Spleen (tissue), 13 donors: ENCODE results near the gene SLC12A6. TPM values are rescaled to one million over a fixed set of nuclear protein-coding genes. Genes with fewer than 3 reads are reported as not detected.
A peak's percentile ranks its signal among the peaks of the same experiment; 100 is the strongest.
"Not testable (repeated sequence)": the region's sequence is repeated elsewhere in the genome, so short reads cannot be mapped to it uniquely, and the experiment has no call there.

Experiments
- DNase-seq: peaks from one replicate; pipeline ENCODE4 v3.0.0-alpha.2; 2020
- H3K27ac ChIP-seq, 8 donors: fragments of 200-600 bp; sonication (generic) in 7 of 8; 1 replicate in 4 of 8; 2 replicates in 4 of 8; pipeline versions ENCODE4 v1.5.0 to v1.8.0; 2016 to 2021; ENCODE audit warnings: inconsistent platforms in 4 of 8, mild to moderate bottlenecking in 4 of 8, moderate library complexity in 1 of 8
- H3K27me3 ChIP-seq, 7 donors: fragments of 200-600 bp; sonication (generic) in 6 of 7; replicated peaks in 1 of 7; 1 replicate in 4 of 7; 2 replicates in 3 of 7; pipeline versions ENCODE4 v1.5.0 to v1.8.0; 2016 to 2021; ENCODE audit warnings: inconsistent platforms in 3 of 7, mild to moderate bottlenecking in 1 of 7
- H3K36me3 ChIP-seq, 6 donors: fragments of 200-600 bp; sonication (generic) in 5 of 6; 1 replicate in 4 of 6; 2 replicates in 2 of 6; pipeline versions ENCODE4 v1.5.0 to v1.8.0; 2016 to 2021; ENCODE audit warnings: inconsistent platforms in 2 of 6
- H3K4me1 ChIP-seq, 6 donors: fragments of 200-600 bp; sonication (generic) in 5 of 6; 1 replicate in 3 of 6; 2 replicates in 3 of 6; pipeline versions ENCODE4 v1.5.0 to v1.8.0; 2016 to 2021; ENCODE audit warnings: inconsistent platforms in 3 of 6
- H3K4me3 ChIP-seq, 8 donors: fragments of 200-600 bp; sonication (generic) in 7 of 8; 1 replicate in 4 of 8; 2 replicates in 4 of 8; pipeline versions ENCODE4 v1.5.0 to v1.8.0; 2016 to 2021; ENCODE audit warnings: inconsistent platforms in 4 of 8, mild to moderate bottlenecking in 4 of 8, moderate library complexity in 2 of 8
- H3K9me3 ChIP-seq, 8 donors: fragments of 200-600 bp; sonication (generic) in 7 of 8; 1 replicate in 4 of 8; 2 replicates in 4 of 8; pipeline versions ENCODE4 v1.5.0 to v1.8.0; 2016 to 2021; ENCODE audit warnings: inconsistent platforms in 4 of 8
- CTCF ChIP-seq, 11 experiments: fragments of 200-600 bp in 7 of 11; fragments of 450-650 bp in 4 of 11; sonication (generic) in 4 of 11; IDR thresholded peaks in 8 of 11; conservative IDR thresholded peaks in 3 of 11; 1 replicate in 7 of 11; 2 replicates in 4 of 11; pipeline versions ENCODE4 v1.4.0 to v1.8.0; 2016 to 2021; ENCODE audit warnings: antibody characterized with exemption in 11 of 11, inconsistent platforms in 4 of 11, mild to moderate bottlenecking in 1 of 11
- POLR2A ChIP-seq, 3 donors: fragments of 450-650 bp; IDR thresholded peaks; one replicate each; pipeline ENCODE4 v1.5.1; 2017; ENCODE audit warnings: antibody characterized with exemption in 3 of 3, mild to moderate bottlenecking in 1 of 3
- POLR2AphosphoS5 ChIP-seq, 3 donors: sonication (generic); formaldehyde crosslinking; IDR thresholded peaks; one replicate each; pipeline ENCODE4 v1.5.1; 2017; ENCODE audit warnings: antibody characterized with exemption in 3 of 3
- WGBS, 5 donors: extraction: QIAGEN DNeasy Blood & Tissue Kit in 3 of 5; methylation state at CpG; one replicate each; pipeline versions ENCODE4 v1.1.5 to v1.1.7; 2013 to 2018; 5-methylcytosine and 5-hydroxymethylcytosine counted together
- intact Hi-C: fragments of 100-400 bp; cut with DNase I; formaldehyde crosslinking; loops from one replicate; pipeline ENCODE4 v1.15.0; 2023; ENCODE audit warnings: low total_unique reads
- long read RNA-seq, 2 donors: transcript quantifications; one replicate each; lab custom pipeline, GENCODE V29; 2026
- polyA plus RNA-seq, 3 donors: library from polyadenylated mRNA; stranded (reverse); fragments of 200-250 nt; gene quantifications; one replicate each; pipeline ENCODE4 v1.2.1, GENCODE V29; 2013
- total RNA-seq, 7 donors: library from RNA; depleted of rRNA in 3 of 7; stranded (reverse); fragments of >200 nt in 3 of 7; fragmentation: NEBNext Ultra II Directional in 4 of 7; extraction: Animal tissue kit (Norgen Biotek cat#: 25700) in 4 of 7; gene quantifications; one replicate each; pipeline versions ENCODE4 v1.1.0 to v1.2.1, GENCODE V29; 2016 to 2021
- donor health status: healthy with polysubstance abuse.
- donor health status: DM: no; HTN: no; CAD: no; lungs with moderate emphysema.
- donor health status: DM: no; HTN: no; CAD: no.
- donor health status: Bipolar disorder and iron deficiency.
- donor health status: healthy.
- donor health status: DM: no; HTN: no; CAD: no.
- donor health status: DM: yes; HTN: yes; CAD: no.

Gene SLC12A6
- total RNA-seq: 100 to 1,000 TPM in 1 of 7 donors, 10 to 100 TPM in 6; 51.4 to 120 (median 78.9) TPM
- polyA plus RNA-seq: 1 to 10 TPM; 5.2 to 8.3 (median 6.7) TPM
- long read RNA-seq, donor 1, full-length matches to known transcripts: 1 of 1 reads
- long read RNA-seq, donor 1, partial matches to known transcripts: 0 of 1 reads
- long read RNA-seq, donor 1, other reads (novel, unspliced or antisense): 0 of 1 reads
- long read RNA-seq, donor 2: 0 reads

- Histone ChIP-seq H3K27ac (peak within 1 kb of the TSS; percentile 89 to 100 (median 98)), H3K27me3 (no peaks in the 10 kb centered on the region), H3K4me1 (peaks cover 12 to 91% (median 83%) of the 10 kb centered on the region in 6 donors), H3K4me3 (peak within 1 kb of the TSS; percentile 68 to 94 (median 83)), H3K9me3 (no peaks in the 10 kb centered on the region), H3K36me3 (peaks cover 0 to 34% (median 8%) of the 10 kb centered on the region in 6 donors)
- DNase-seq: peak; percentile 99
- intact Hi-C loops: no loop called here
- peak; percentile 58 to 92 (median 91) for TF ChIP-seq POLR2A (IDR thresholded peaks at IDR 0.05)
- peak in 4 of 11 experiments; percentile 17 to 34 (median 26) for TF ChIP-seq CTCF (IDR thresholded peaks at IDR 0.05 in 8 of 11, conservative IDR thresholded peaks at IDR 0.05 in 3 of 11)
- peak; percentile 98 to 99 (median 98) for TF ChIP-seq POLR2AphosphoS5 (IDR thresholded peaks at IDR 0.05)
- 0 to 1% (median 0%) methylated on average over 25 to 78 of the region's 78 CpGs for WGBS, 5 donors
Observed at GRCh38 chr15:34337557-34338306, at the start of gene SLC12A6. Gene SLC12A6, minus strand, starts transcription at chr15:34337781. Its CDS starts 1,101 bp downstream, at chr15:34336680.

GRCh38 chr15:34381829-34382521 lies 44.4 kb upstream of the SLC12A6 start:
- H3K27me3 ChIP-seq, intact Hi-C loops, H3K27ac ChIP-seq, H3K9me3 ChIP-seq, H3K4me1 ChIP-seq, DNase-seq, H3K4me3 ChIP-seq: not testable (repeated sequence)
- WGBS, 5 donors: no CpG with 5 or more reads among the region's 19 CpGs
- peaks cover 0 to 11% (median 0%) of the 10 kb centered on the region in 6 donors for H3K36me3 ChIP-seq

GRCh38 chr15:34380491-34380890 lies 42.9 kb upstream of the SLC12A6 start:
- DNase-seq, H3K4me1 ChIP-seq, H3K27ac ChIP-seq, H3K9me3 ChIP-seq, H3K27me3 ChIP-seq, H3K4me3 ChIP-seq, intact Hi-C loops: not testable (repeated sequence)
- 69 to 97% (median 93%) methylated on average over 4 of the region's 4 CpGs for WGBS, 5 donors
- H3K36me3 ChIP-seq: peaks cover 0 to 11% (median 0%) of the 10 kb centered on the region in 6 donors

GRCh38 chr15:34376856-34377255 lies 39.3 kb upstream of the SLC12A6 start:
- intact Hi-C loops: no loop called here
- Histone ChIP-seq H3K36me3 (peaks cover 0 to 11% (median 0%) of the 10 kb centered on the region in 6 donors), H3K9me3 (no peaks in the 10 kb centered on the region), H3K4me3 (no peak overlapping the region), H3K27ac (no peak overlapping the region), H3K4me1 (no peaks in the 10 kb centered on the region), H3K27me3 (no peaks in the 10 kb centered on the region)
- 91 to 97% (median 96%) methylated on average over 2 of the region's 2 CpGs for WGBS, 5 donors
- no peak for TF ChIP-seq POLR2A (IDR thresholded peaks at IDR 0.05)
- TF ChIP-seq POLR2AphosphoS5 (IDR thresholded peaks at IDR 0.05): no peak
- TF ChIP-seq CTCF (IDR thresholded peaks at IDR 0.05 in 8 of 11, conservative IDR thresholded peaks at IDR 0.05 in 3 of 11): no peak
- no peak for DNase-seq

GRCh38 chr15:34375541-34375940 lies 38.0 kb upstream of the SLC12A6 start:
- H3K27me3 ChIP-seq, H3K36me3 ChIP-seq, H3K4me3 ChIP-seq, H3K4me1 ChIP-seq, DNase-seq, H3K9me3 ChIP-seq, intact Hi-C loops, H3K27ac ChIP-seq: not testable (repeated sequence)
- WGBS, 5 donors: 88 to 97% (median 94%) methylated on average over 2 of the region's 2 CpGs
